H1 (cell line): ENCODE data around the gene EXT2. TPM values are rescaled to one million over a fixed set of nuclear protein-coding genes. Genes with fewer than 3 reads are reported as not detected.

Experiments
- CTCF ChIA-PET: fragments of 300-600 bp; sonication (Branson Sonifier 250); formaldehyde crosslinking; loops from one replicate; lab custom pipeline; 2021; ENCODE audit not compliant: partially characterized antibody; lab: Charles Lee
- POLR2A ChIA-PET: fragments of 300-600 bp; sonication (Branson Sonifier 250); formaldehyde crosslinking; loops from one replicate; lab custom pipeline; 2021; ENCODE audit warnings: inconsistent platforms; ENCODE audit not compliant: partially characterized antibody; lab: Charles Lee
- DNase-seq, 2 experiments: peaks; one replicate each; pipeline versions ENCODE4 v3.0.0 to v3.0.0-alpha.2; 2010 to 2022; ENCODE audit warnings: low spot score in 2 of 2, low read depth in 1 of 2, mixed read lengths in 1 of 2
- FAIRE-seq: peaks from 2 replicates; lab custom pipeline; 2011; peaks lifted over from hg19 to GRCh38; lab: Jason Lieb, UNC
- H2AFZ ChIP-seq: 2 replicates; pipeline ENCODE4 v1.8.1; 2012; ENCODE audit warnings: low read length, inconsistent platforms
- H2AK5ac ChIP-seq: 2 replicates; pipeline ENCODE4 v1.6.1; 2013; ENCODE audit warnings: low read depth, low read length
- H2BK120ac ChIP-seq: replicated peaks from 2 replicates; pipeline ENCODE3; 2013; ENCODE audit warnings: low read depth, low read length, inconsistent platforms
- H2BK12ac ChIP-seq: 2 replicates; pipeline ENCODE4 v1.6.1; 2013; ENCODE audit warnings: low read depth, low read length
- H2BK15ac ChIP-seq: 2 replicates; pipeline ENCODE4 v1.6.1; 2013; ENCODE audit warnings: low read length
- H2BK20ac ChIP-seq: 2 replicates; pipeline ENCODE4 v1.6.1; 2013; ENCODE audit warnings: low read length
- H2BK5ac ChIP-seq: 2 replicates; pipeline ENCODE4 v1.6.1; 2013; ENCODE audit warnings: low read depth, low read length
- H3K14ac ChIP-seq: 2 replicates; pipeline ENCODE4 v1.6.1; 2013; ENCODE audit warnings: inconsistent platforms; ENCODE audit not compliant: insufficient read length
- H3K18ac ChIP-seq: 2 replicates; pipeline ENCODE4 v1.6.1; 2013; ENCODE audit warnings: low read length; ENCODE audit errors: extremely low read depth
- H3K23ac ChIP-seq: 2 replicates; pipeline ENCODE4 v1.6.1; 2013; ENCODE audit warnings: inconsistent platforms; ENCODE audit not compliant: insufficient read length
- H3K23me2 ChIP-seq: 2 replicates; pipeline ENCODE4 v1.6.1; 2013; ENCODE audit warnings: low read depth, low read length
- H3K27ac ChIP-seq: 2 replicates; pipeline ENCODE4 v1.6.1; 2011; ENCODE audit warnings: low read depth, low read length, inconsistent platforms
- H3K27me3 ChIP-seq, 4 experiments: replicated peaks in 1 of 4; 1 replicate in 1 of 4; 2 replicates in 3 of 4; pipeline versions ENCODE4 v1.6.1 to v1.8.1; 2011 to 2013; ENCODE audit warnings: low read length in 3 of 4, mild to moderate bottlenecking in 3 of 4, inconsistent platforms in 2 of 4, mixed read lengths in 2 of 4, moderate library complexity in 1 of 4; ENCODE audit not compliant: control insufficient read depth in 3 of 4, insufficient read depth in 3 of 4; ENCODE audit errors: extremely low read depth in 1 of 4
- H3K36me3 ChIP-seq, 4 experiments: 2 replicates each; pipeline versions ENCODE4 v1.6.1 to v1.8.1; 2011 to 2013; ENCODE audit warnings: mild to moderate bottlenecking in 4 of 4, low read length in 3 of 4, moderate library complexity in 2 of 4, control low read depth in 1 of 4, inconsistent platforms in 1 of 4; ENCODE audit not compliant: insufficient read depth in 4 of 4, control insufficient read depth in 2 of 4
- H3K4ac ChIP-seq: replicated peaks from 2 replicates; pipeline ENCODE3; 2013; ENCODE audit warnings: low read length, low read depth, mixed read lengths, inconsistent platforms; ENCODE audit not compliant: insufficient read length
- H3K4me1 ChIP-seq, 4 experiments: replicated peaks in 1 of 4; 1 replicate in 1 of 4; 2 replicates in 3 of 4; pipeline versions ENCODE4 v1.6.1 to v1.8.1; 2011 to 2013; ENCODE audit warnings: low read length in 3 of 4, inconsistent platforms in 2 of 4, mixed read lengths in 1 of 4; ENCODE audit not compliant: insufficient read depth in 4 of 4, control insufficient read depth in 3 of 4
- H3K4me2 ChIP-seq, 2 experiments: 2 replicates each; pipeline versions ENCODE4 v1.6.1 to v1.8.1; 2011 to 2013; ENCODE audit warnings: low read depth in 2 of 2, low read length in 2 of 2, control low read depth in 1 of 2, inconsistent platforms in 1 of 2, mild to moderate bottlenecking in 1 of 2; ENCODE audit not compliant: insufficient read depth in 1 of 2
- H3K4me3 ChIP-seq, 4 experiments: fragments of 200-600, 300-600 bp in 1 of 4; sonication (generic), shearing (Covaris generic), sonication (Bioruptor Twin) in 1 of 4; 2 replicates each; pipeline versions ENCODE4 v1.5.1 to v1.8.1; 2011 to 2016; ENCODE audit warnings: low read length in 4 of 4, low read depth in 3 of 4, control low read depth in 2 of 4, inconsistent platforms in 2 of 4, mild to moderate bottlenecking in 2 of 4, mixed read lengths in 1 of 4, moderate library complexity in 1 of 4; ENCODE audit not compliant: insufficient read depth in 2 of 4; ENCODE audit errors: extremely low read depth in 1 of 4
- H3K56ac ChIP-seq: replicated peaks from 2 replicates; pipeline ENCODE3; 2013; ENCODE audit warnings: low read depth, mild to moderate bottlenecking, mixed read lengths, low read length, inconsistent platforms; ENCODE audit not compliant: insufficient read length
- H3K79me1 ChIP-seq: 2 replicates; pipeline ENCODE4 v1.6.1; 2013; ENCODE audit warnings: low read depth, low read length, control low read depth
- H3K79me2 ChIP-seq, 2 experiments: 2 replicates each; pipeline versions ENCODE4 v1.6.1 to v1.8.1; 2012 to 2013; ENCODE audit warnings: low read length in 2 of 2, mild to moderate bottlenecking in 2 of 2, inconsistent platforms in 1 of 2; ENCODE audit not compliant: insufficient read depth in 2 of 2, control insufficient read depth in 1 of 2
- H3K9ac ChIP-seq, 4 experiments: replicated peaks in 1 of 4; 1 replicate in 1 of 4; 2 replicates in 3 of 4; pipeline versions ENCODE4 v1.6.1 to v1.8.1; 2011 to 2013; ENCODE audit warnings: low read depth in 3 of 4, low read length in 3 of 4, control low read depth in 2 of 4, mild to moderate bottlenecking in 2 of 4, moderate library complexity in 2 of 4, inconsistent platforms in 1 of 4; ENCODE audit errors: extremely low read depth in 1 of 4
- H3K9me3 ChIP-seq, 2 experiments: 2 replicates each; pipeline versions ENCODE4 v1.6.1 to v1.8.1; 2012 to 2013; ENCODE audit warnings: mild to moderate bottlenecking in 2 of 2, moderate library complexity in 2 of 2, control low read depth in 1 of 2, inconsistent platforms in 1 of 2, low read depth in 1 of 2, low read length in 1 of 2, mixed read lengths in 1 of 2; ENCODE audit not compliant: insufficient read depth in 2 of 2
- H4K20me1 ChIP-seq, 2 experiments: replicated peaks in 1 of 2; 2 replicates each; pipeline versions ENCODE3 to v1.8.1; 2011 to 2013; ENCODE audit warnings: inconsistent platforms in 2 of 2, low read length in 2 of 2, mild to moderate bottlenecking in 1 of 2; ENCODE audit not compliant: insufficient read depth in 2 of 2, control insufficient read depth in 1 of 2
- H4K5ac ChIP-seq: 2 replicates; pipeline ENCODE4 v1.6.1; 2013; ENCODE audit warnings: low read length, low read depth, mixed read lengths, inconsistent platforms; ENCODE audit not compliant: insufficient read length
- H4K8ac ChIP-seq: 2 replicates; pipeline ENCODE4 v1.8.0; 2013; ENCODE audit warnings: mild to moderate bottlenecking, moderate library complexity, low read length, inconsistent platforms; ENCODE audit not compliant: insufficient read depth; ENCODE audit errors: extremely low read depth
- H4K91ac ChIP-seq: replicated peaks from 2 replicates; pipeline ENCODE3; 2013; ENCODE audit warnings: low read length, mixed read lengths, inconsistent platforms; ENCODE audit not compliant: insufficient read length
- CBX8 ChIP-seq: fragments of 300-800, 300-1000 bp; sonication (generic); IDR thresholded peaks from 2 replicates; pipeline ENCODE4 v1.7.1; 2016; ENCODE audit warnings: low read depth, low read length, borderline replicate concordance
- FOSL1 ChIP-seq: IDR thresholded peaks from 2 replicates; pipeline ENCODE4 v1.6.1; 2011; ENCODE audit warnings: mild to moderate bottlenecking, low read depth, low read length, moderate library complexity; ENCODE audit not compliant: insufficient read depth
- HDAC6 ChIP-seq: IDR thresholded peaks from one replicate; pipeline ENCODE4 v1.7.1; 2012; ENCODE audit warnings: low read depth, mild to moderate bottlenecking, inconsistent platforms, low read length, moderate library complexity
- KDM1A ChIP-seq: fragments of 200-600, 300-600 bp; sonication (generic); IDR thresholded peaks from 2 replicates; pipeline ENCODE4 v1.7.1; 2016; ENCODE audit warnings: mild to moderate bottlenecking, low read length, borderline replicate concordance
- KDM5A ChIP-seq: fragments of 200-600 bp; IDR thresholded peaks from 2 replicates; pipeline ENCODE4 v1.7.1; 2012; ENCODE audit warnings: mild to moderate bottlenecking, low read length, inconsistent platforms, mixed read lengths
- MAFK ChIP-seq: IDR thresholded peaks from 2 replicates; pipeline ENCODE4 v1.6.1; 2012; ENCODE audit warnings: low read depth, mild to moderate bottlenecking, improper control_type of control experiment, low read length
- NRF1 ChIP-seq: IDR thresholded peaks from 2 replicates; pipeline ENCODE4 v1.6.1; 2011; ENCODE audit warnings: mild to moderate bottlenecking, low read depth, low read length, improper control_type of control experiment
- PHF8 ChIP-seq: fragments of 200-600 bp; sonication (generic); conservative IDR thresholded peaks from 2 replicates; pipeline ENCODE4 v1.7.1; 2012; ENCODE audit warnings: low read depth, mild to moderate bottlenecking, inconsistent platforms, low read length, moderate library complexity
- POLR2AphosphoS5 ChIP-seq: IDR thresholded peaks from 2 replicates; pipeline ENCODE4 v1.6.1; 2011; ENCODE audit warnings: low read depth, low read length
- RBBP5 ChIP-seq: IDR thresholded peaks from 2 replicates; pipeline ENCODE4 v1.7.1; 2012; ENCODE audit warnings: low read depth, mild to moderate bottlenecking, inconsistent platforms, low read length, moderate library complexity, borderline replicate concordance
- RXRA ChIP-seq: IDR thresholded peaks from 2 replicates; pipeline ENCODE4 v1.6.1; 2011; ENCODE audit warnings: low read depth, mild to moderate bottlenecking, low read length, moderate library complexity; ENCODE audit not compliant: insufficient read depth
- SIRT6 ChIP-seq: IDR thresholded peaks from one replicate; pipeline ENCODE4 v1.7.1; 2012; ENCODE audit warnings: low read length, inconsistent platforms
- SRF ChIP-seq: IDR thresholded peaks from 2 replicates; pipeline ENCODE4 v1.6.1; 2011; ENCODE audit warnings: mild to moderate bottlenecking, low read depth, low read length, moderate library complexity
- TAF1 ChIP-seq: IDR thresholded peaks from 2 replicates; pipeline ENCODE4 v1.6.1; 2011; ENCODE audit warnings: mild to moderate bottlenecking, low read depth, low read length
- WGBS, 2 experiments: shearing (Covaris generic) in 1 of 2; methylation state at CpG; one replicate each; pipeline versions ENCODE4 v1.1.6 to v1.1.7; 2013 to 2015; ENCODE audit warnings: low lambda C conversion rate in 2 of 2, mixed read lengths in 2 of 2, inconsistent platforms in 1 of 2, low coverage in 1 of 2, missing lambda C conversion rate in 1 of 2; ENCODE audit not compliant: insufficient replicate concordance in 2 of 2, insufficient coverage in 1 of 2, insufficient read length in 1 of 2; ENCODE audit errors: extremely low coverage in 1 of 2, missing lambda C conversion rate in 1 of 2; 5-methylcytosine and 5-hydroxymethylcytosine counted together
- polyA plus RNA-seq, 7 experiments: library from polyadenylated mRNA; depleted of rRNA in 3 of 7; stranded (reverse) in 5 of 7; unstranded in 2 of 7; fragments of >200 nt in 5 of 7; fragments of 200-250 nt in 2 of 7; gene quantifications; 1 replicate in 5 of 7; 2 replicates in 1 of 7; 4 replicates in 1 of 7; pipeline versions ENCODE4 v1.2.1 to v1.2.3, GENCODE V29; 2011 to 2013; ENCODE audit warnings: missing spikeins in 2 of 7, mixed read lengths in 2 of 7
- total RNA-seq: library from RNA; stranded (reverse); fragmentation: NEBNext Ultra II Directional; extraction: Animal tissue kit (Norgen Biotek cat#: 25700); gene quantifications from 2 replicates; pipeline ENCODE4 v1.2.1, GENCODE V29; 2021
- TF ChIP-seq, protein P1 (sequence below): IDR thresholded peaks from 2 replicates; pipeline ENCODE4 v1.6.1; 2012; ENCODE audit warnings: inconsistent platforms

Gene EXT2
- total and polyA plus RNA-seq, 2 of the 8 experiments (the other 6 are each of a cell fraction or from before 2014, with no cell fraction given): 29.8 to 42.8 TPM

- no peak overlapping the region for H2BK5ac ChIP-seq
- no peaks in the 10 kb centered on the region for H4K20me1 ChIP-seq
- no peak for DNase-seq
- no peaks in the 10 kb centered on the region for H3K79me1 ChIP-seq
- H3K27ac ChIP-seq: no peak overlapping the region
- H2BK20ac ChIP-seq: no peak overlapping the region
- H3K36me3 ChIP-seq: no peaks in the 10 kb centered on the region
- H2AK5ac ChIP-seq: no peak overlapping the region
- no peak for FAIRE-seq
- no peak overlapping the region for H2AFZ ChIP-seq
- no peak overlapping the region for H2BK12ac ChIP-seq
- H3K23me2 ChIP-seq: no peaks in the 10 kb centered on the region
- no peaks in the 10 kb centered on the region for H3K79me2 ChIP-seq
- no peak overlapping the region; the same call in 1 of the 2 replicates for H4K8ac ChIP-seq
- H4K91ac ChIP-seq: no peak overlapping the region
- POLR2A ChIA-PET: interaction anchor here (1.2 to 1.3 kb wide), 2 partner anchors 7 to 34 kb away, joined by 3 read pairs; no protein-coding TSS in a partner anchor
- no peak overlapping the region for H3K9ac ChIP-seq
- H2BK15ac ChIP-seq: no peak overlapping the region
- no peak overlapping the region for H2BK120ac ChIP-seq
- H3K18ac ChIP-seq: no peak overlapping the region
- no peak overlapping the region for H3K4me2 ChIP-seq
- H3K9me3 ChIP-seq: peaks cover 4 to 14% of the 10 kb centered on the region in 2 experiments; a peak in 3 of 4 replicates
- no peaks in the 10 kb centered on the region for H3K4me1 ChIP-seq
- no peak overlapping the region for H3K56ac ChIP-seq
- H3K4me3 ChIP-seq: no peak overlapping the region
- H4K5ac ChIP-seq: no peak overlapping the region
- H3K23ac ChIP-seq: no peak overlapping the region
- H3K14ac ChIP-seq: no peak overlapping the region
- H3K4ac ChIP-seq: no peak overlapping the region
- no peaks in the 10 kb centered on the region for H3K27me3 ChIP-seq
- CTCF ChIA-PET: interaction anchor here (0.8 to 1.7 kb wide), 4 partner anchors 11 to 117 kb away, joined by 3 read pairs; no protein-coding TSS in a partner anchor
- WGBS, 2 experiments: 86% methylated on average over 6 of the region's 6 CpGs; no CpG with 5 or more reads in 1 of the 2 experiments
- TF ChIP-seq MAFK: no peak
- TF ChIP-seq CBX8: no peak
- TF ChIP-seq HDAC6: no peak
- TF ChIP-seq KDM5A: no peak
- no peak for TF ChIP-seq RXRA
- TF ChIP-seq, protein P1, sequence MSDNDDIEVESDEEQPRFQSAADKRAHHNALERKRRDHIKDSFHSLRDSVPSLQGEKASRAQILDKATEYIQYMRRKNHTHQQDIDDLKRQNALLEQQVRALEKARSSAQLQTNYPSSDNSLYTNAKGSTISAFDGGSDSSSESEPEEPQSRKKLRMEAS: no peak
- TF ChIP-seq NRF1: no peak
- no peak for TF ChIP-seq RBBP5
- no peak for TF ChIP-seq FOSL1
- no peak for TF ChIP-seq PHF8
- no peak for TF ChIP-seq TAF1
- no peak for TF ChIP-seq POLR2AphosphoS5
- no peak for TF ChIP-seq SIRT6
- no peak for TF ChIP-seq SRF
- TF ChIP-seq KDM1A: no peak
Observed at GRCh38 chr11:44250421-44250820, 154.9 kb downstream of the EXT2 start.
